Endothelial cell of umbilical vein (primary cell): ENCODE data around the gene LSM5.
"Not testable (repeated sequence)": the region's sequence is repeated elsewhere in the genome, so short reads cannot be mapped to it uniquely, and the experiment has no call there.

Source experiments
- CTCF ChIP-seq, 2 donors: IDR thresholded peaks; 1 replicate in 1 of 2; 2 replicates in 1 of 2; pipeline ENCODE4 v1.5.1; 2011; ENCODE audit warnings: low read length in 2 of 2, mild to moderate bottlenecking in 2 of 2, moderate library complexity in 2 of 2, control low read depth in 1 of 2, inconsistent platforms in 1 of 2, low read depth in 1 of 2; ENCODE audit not compliant: insufficient read depth in 1 of 2; ENCODE audit errors: extremely low read depth in 1 of 2
- EZH2 ChIP-seq: IDR thresholded peaks from 2 replicates; pipeline ENCODE4 v1.6.1; 2012; ENCODE audit warnings: borderline replicate concordance, low read depth, mild to moderate bottlenecking, moderate library complexity, low read length, inconsistent platforms; ENCODE audit not compliant: severe bottlenecking
- GATA2 ChIP-seq: IDR thresholded peaks from 2 replicates; pipeline ENCODE4 v1.7.0; 2011; ENCODE audit warnings: low read depth, mild to moderate bottlenecking, moderate library complexity, mixed read lengths, low read length; ENCODE audit not compliant: insufficient read length, insufficient read depth
- JUN ChIP-seq: IDR thresholded peaks from 2 replicates; pipeline ENCODE4 v1.6.1; 2011; ENCODE audit warnings: borderline replicate concordance, low read depth; ENCODE audit not compliant: insufficient read length, insufficient read depth
- MYC ChIP-seq: IDR thresholded peaks from one replicate; pipeline ENCODE4 v1.6.1; 2011; ENCODE audit warnings: mild to moderate bottlenecking, low read depth, low read length
- POLR2A ChIP-seq: IDR thresholded peaks from 2 replicates; pipeline ENCODE4 v1.6.1; 2012; ENCODE audit warnings: low read depth, mild to moderate bottlenecking, control low read depth, low read length
- POLR2AphosphoS5 ChIP-seq: IDR thresholded peaks from 2 replicates; pipeline ENCODE4 v1.6.1; 2012; ENCODE audit warnings: low read depth, mild to moderate bottlenecking, control low read depth, low read length, moderate library complexity; ENCODE audit not compliant: insufficient read depth
- TF ChIP-seq, protein P1 (sequence below): IDR thresholded peaks from 2 replicates; pipeline ENCODE4 v1.6.1; 2011; ENCODE audit not compliant: insufficient read depth, insufficient read length

- not testable (repeated sequence) for TF ChIP-seq CTCF (IDR thresholded peaks at IDR 0.05; ENCODE audit: extremely low read depth in 1 of 2, insufficient read depth in 1 of 2, low read depth in 1 of 2, low read length in 2 of 2); POLR2A; JUN; EZH2; GATA2; MYC; POLR2AphosphoS5
- TF ChIP-seq, protein P1, sequence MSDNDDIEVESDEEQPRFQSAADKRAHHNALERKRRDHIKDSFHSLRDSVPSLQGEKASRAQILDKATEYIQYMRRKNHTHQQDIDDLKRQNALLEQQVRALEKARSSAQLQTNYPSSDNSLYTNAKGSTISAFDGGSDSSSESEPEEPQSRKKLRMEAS: not testable (repeated sequence)
These were observed 10.0 kb upstream of the LSM5 start for GRCh38 chr7:32500216-32500615.
